Neuron (in vitro differentiated cells): ENCODE data around the gene WFIKKN1.

Experiments used
- H2AFZ ChIP-seq: one replicate; pipeline ENCODE4 v1.6.1; 2013; ENCODE audit warnings: low read depth, mild to moderate bottlenecking, inconsistent platforms, low read length, moderate library complexity
- H3K27me3 ChIP-seq: one replicate; pipeline ENCODE4 v1.6.1; 2013; ENCODE audit warnings: low read length; ENCODE audit not compliant: insufficient read depth
- H3K36me3 ChIP-seq: one replicate; pipeline ENCODE4 v1.6.1; 2013; ENCODE audit warnings: low read length; ENCODE audit not compliant: insufficient read depth
- H3K4me1 ChIP-seq: one replicate; pipeline ENCODE4 v1.6.1; 2013; ENCODE audit warnings: low read length; ENCODE audit not compliant: insufficient read depth
- H3K4me3 ChIP-seq: 2 replicates; pipeline ENCODE4 v1.5.1; 2013; ENCODE audit warnings: mild to moderate bottlenecking, low read length, moderate library complexity
- H3K9me3 ChIP-seq: one replicate; pipeline ENCODE4 v1.6.1; 2013; ENCODE audit warnings: low read length

WFIKKN1 gene

GRCh38 chr16:667780-668518, 37.2 kb downstream of the WFIKKN1 start, which contains the start of gene RHOT2:
Gene RHOT2 (plus strand): TSS chr16:668132. CDS start chr16:668200, 68 bp downstream.
- Histone ChIP-seq H3K27me3 (no peaks in the 10 kb centered on the region), H2AFZ (peak within 1 kb of the TSS; percentile 31), H3K36me3 (peaks cover 38% of the 10 kb centered on the region), H3K9me3 (no peaks in the 10 kb centered on the region), H3K4me3 (peak within 1 kb of the TSS; percentile 92), H3K4me1 (peaks cover 11% of the 10 kb centered on the region)

- no peaks in the 10 kb centered on the region for H3K9me3 ChIP-seq
- H3K27me3 ChIP-seq = no peaks in the 10 kb centered on the region
- peak overlapping the region; percentile 92 for H3K4me3 ChIP-seq
- no peak overlapping the region for H2AFZ ChIP-seq
- peaks cover 44% of the 10 kb centered on the region for H3K36me3 ChIP-seq
- H3K4me1 ChIP-seq = peaks cover 11% of the 10 kb centered on the region
These were observed 37.9 kb downstream of the WFIKKN1 start for GRCh38 chr16:668519-669171.

- no peak overlapping the region for H2AFZ ChIP-seq
- peaks cover 11% of the 10 kb centered on the region for H3K4me1 ChIP-seq
- H3K4me3 ChIP-seq = no peak overlapping the region
- peaks cover 52% of the 10 kb centered on the region for H3K36me3 ChIP-seq
- H3K9me3 ChIP-seq = no peaks in the 10 kb centered on the region
- H3K27me3 ChIP-seq = no peaks in the 10 kb centered on the region
These were observed 38.9 kb downstream of the WFIKKN1 start for GRCh38 chr16:669666-670065.

- Histone ChIP-seq H3K27me3 (no peaks in the 10 kb centered on the region), H3K9me3 (no peaks in the 10 kb centered on the region), H3K36me3 (peaks cover 52% of the 10 kb centered on the region), H3K4me1 (peaks cover 11% of the 10 kb centered on the region), H3K4me3 (no peak overlapping the region), H2AFZ (no peak overlapping the region)
These were observed 39.9 kb downstream of the WFIKKN1 start for GRCh38 chr16:670485-671352.

GRCh38 chr16:671353-672131, 40.8 kb downstream of the WFIKKN1 start:
- Histone ChIP-seq H3K36me3 (peaks cover 52% of the 10 kb centered on the region), H2AFZ (no peak overlapping the region), H3K4me1 (peaks cover 11% of the 10 kb centered on the region), H3K4me3 (no peak overlapping the region), H3K9me3 (no peaks in the 10 kb centered on the region), H3K27me3 (no peaks in the 10 kb centered on the region)

- H2AFZ ChIP-seq = no peak overlapping the region
- H3K4me1 ChIP-seq = peaks cover 10% of the 10 kb centered on the region
- H3K36me3 ChIP-seq = peaks cover 52% of the 10 kb centered on the region
- no peaks in the 10 kb centered on the region for H3K9me3 ChIP-seq
- H3K4me3 ChIP-seq = no peak overlapping the region
- H3K27me3 ChIP-seq = no peaks in the 10 kb centered on the region
These were observed 41.6 kb downstream of the WFIKKN1 start for GRCh38 chr16:672371-672770.

GRCh38 chr16:672851-673250, 42.1 kb downstream of the WFIKKN1 start:
- Histone ChIP-seq H3K4me1 (peaks cover 8% of the 10 kb centered on the region), H3K9me3 (no peaks in the 10 kb centered on the region), H3K4me3 (no peak overlapping the region), H3K36me3 (peaks cover 52% of the 10 kb centered on the region), H3K27me3 (no peaks in the 10 kb centered on the region), H2AFZ (no peak overlapping the region)

GRCh38 chr16:673399-673991, 42.7 kb downstream of the WFIKKN1 start:
- Histone ChIP-seq H3K9me3 (no peaks in the 10 kb centered on the region), H3K4me3 (no peak overlapping the region), H3K36me3 (peaks cover 52% of the 10 kb centered on the region), H3K4me1 (peaks cover 8% of the 10 kb centered on the region), H2AFZ (no peak overlapping the region), H3K27me3 (no peaks in the 10 kb centered on the region)

GRCh38 chr16:674214-674881, 43.6 kb downstream of the WFIKKN1 start:
- no peak overlapping the region for H3K4me3 ChIP-seq
- no peaks in the 10 kb centered on the region for H3K9me3 ChIP-seq
- no peaks in the 10 kb centered on the region for H3K4me1 ChIP-seq
- H3K27me3 ChIP-seq = no peaks in the 10 kb centered on the region
- H3K36me3 ChIP-seq = peaks cover 50% of the 10 kb centered on the region
- no peak overlapping the region for H2AFZ ChIP-seq

- Histone ChIP-seq H3K4me1 (no peaks in the 10 kb centered on the region), H3K27me3 (no peaks in the 10 kb centered on the region), H2AFZ (no peak within 1 kb of the TSS), H3K4me3 (no peak within 1 kb of the TSS), H3K36me3 (peaks cover 42% of the 10 kb centered on the region), H3K9me3 (no peaks in the 10 kb centered on the region)
These were observed 44.4 kb downstream of the WFIKKN1 start, which contains the start of gene RHBDL1 for GRCh38 chr16:674968-675883. Gene RHBDL1 (plus strand): TSS chr16:675671. CDS start chr16:675791, 120 bp downstream.

- Histone ChIP-seq H3K9me3 (no peaks in the 10 kb centered on the region), H3K4me1 (peaks cover 3% of the 10 kb centered on the region), H3K27me3 (no peaks in the 10 kb centered on the region), H3K4me3 (no peak overlapping the region), H3K36me3 (peaks cover 34% of the 10 kb centered on the region), H2AFZ (no peak overlapping the region)
These were observed 45.2 kb downstream of the WFIKKN1 start for GRCh38 chr16:675884-676564.
